ENCODE results near the gene EZH1.

EZH1 gene

DNA sequence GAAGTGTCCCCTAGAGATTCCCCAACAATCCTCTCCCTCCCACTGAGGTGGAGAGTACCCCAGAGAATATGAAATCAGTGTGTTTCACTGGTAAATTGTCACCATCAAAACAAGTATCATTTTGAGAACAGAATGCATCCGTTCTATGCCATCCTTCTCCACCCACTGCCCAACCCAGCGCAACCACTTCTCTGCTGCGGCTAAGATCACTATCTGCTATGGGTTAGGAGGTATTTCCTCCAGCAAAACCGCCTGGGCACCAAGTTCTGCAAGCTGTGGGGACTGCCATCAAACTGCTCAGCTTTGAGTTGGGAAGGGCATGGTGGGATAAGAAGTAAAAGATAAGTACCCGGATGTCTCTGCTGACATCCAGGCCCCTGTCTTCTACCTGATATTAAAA is 38.1 kb downstream of the EZH1 start:
- CTCF ChIA-PET: no interaction called here
- no peak for DNase-seq (ENCODE audit: extremely low spot score)
- no peak for TF ChIP-seq FOXM1 (IDR thresholded peaks at IDR 0.05; ENCODE audit: borderline replicate concordance)
- TF ChIP-seq CTBP1 (IDR thresholded peaks at IDR 0.05; ENCODE audit: borderline replicate concordance): no peak
- no peak for TF ChIP-seq L3MBTL2 (conservative IDR thresholded peaks at IDR 0.05)
- no peak for TF ChIP-seq TARDBP (IDR thresholded peaks at IDR 0.05)
- no peak for TF ChIP-seq BHLHE40 (IDR thresholded peaks at IDR 0.05; ENCODE audit: borderline replicate concordance)
- no peak for TF ChIP-seq NFRKB (IDR thresholded peaks at IDR 0.05)
- TF ChIP-seq ELF4 (IDR thresholded peaks at IDR 0.05): no peak
- TF ChIP-seq SP1 (IDR thresholded peaks at IDR 0.05): no peak
- TF ChIP-seq SUZ12 (IDR thresholded peaks at IDR 0.05): no peak
- TF ChIP-seq FOXK2 (IDR thresholded peaks at IDR 0.05): no peak
- TF ChIP-seq FOXA1 (IDR thresholded peaks at IDR 0.05): no peak
- TF ChIP-seq, protein P1, sequence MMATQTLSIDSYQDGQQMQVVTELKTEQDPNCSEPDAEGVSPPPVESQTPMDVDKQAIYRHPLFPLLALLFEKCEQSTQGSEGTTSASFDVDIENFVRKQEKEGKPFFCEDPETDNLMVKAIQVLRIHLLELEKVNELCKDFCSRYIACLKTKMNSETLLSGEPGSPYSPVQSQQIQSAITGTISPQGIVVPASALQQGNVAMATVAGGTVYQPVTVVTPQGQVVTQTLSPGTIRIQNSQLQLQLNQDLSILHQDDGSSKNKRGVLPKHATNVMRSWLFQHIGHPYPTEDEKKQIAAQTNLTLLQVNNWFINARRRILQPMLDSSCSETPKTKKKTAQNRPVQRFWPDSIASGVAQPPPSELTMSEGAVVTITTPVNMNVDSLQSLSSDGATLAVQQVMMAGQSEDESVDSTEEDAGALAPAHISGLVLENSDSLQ (IDR thresholded peaks at IDR 0.05): no peak
- TF ChIP-seq ZNF384 (IDR thresholded peaks at IDR 0.05): no peak
- no peak for TF ChIP-seq LEF1 (IDR thresholded peaks at IDR 0.05; ENCODE audit: borderline replicate concordance)
- no peak for TF ChIP-seq HDGF (IDR thresholded peaks at IDR 0.05; ENCODE audit: borderline replicate concordance)
- TF ChIP-seq ARNT (IDR thresholded peaks at IDR 0.05): no peak
- POLR2A ChIA-PET: no interaction called here

DNA sequence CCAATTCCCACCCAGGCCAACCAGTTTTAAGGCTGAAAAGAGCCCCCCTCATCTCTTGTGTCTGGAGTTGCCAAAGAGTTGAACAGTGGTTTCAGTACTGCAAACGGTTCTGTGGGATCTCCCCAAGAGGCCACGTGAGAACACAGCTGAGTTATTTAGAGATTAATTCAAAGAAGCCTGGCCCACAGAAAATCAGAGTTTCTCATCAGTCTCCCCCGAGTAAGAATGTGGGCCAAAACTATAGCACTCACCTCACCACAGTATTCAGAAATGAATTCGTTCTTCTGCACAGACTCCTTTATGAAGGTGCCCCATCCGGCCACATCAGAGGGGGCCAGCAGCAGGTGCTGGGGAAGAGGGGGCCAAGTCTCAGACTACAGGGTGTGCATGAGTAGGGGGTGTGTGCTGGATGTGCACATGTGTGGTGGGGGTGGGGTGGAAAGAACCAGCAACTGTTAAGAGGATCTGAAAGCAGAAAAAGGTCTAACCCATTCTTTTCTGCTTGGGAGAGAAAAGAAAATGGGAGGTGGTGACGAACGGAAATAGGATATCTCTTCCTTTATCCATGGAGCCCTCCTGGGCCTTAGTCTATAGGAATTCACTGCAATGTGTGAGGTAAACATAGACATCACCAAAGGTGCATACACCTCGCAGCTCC is 39.9 kb downstream of the EZH1 start:
- TF ChIP-seq SP1 (IDR thresholded peaks at IDR 0.05): no peak
- ChIA-PET CTCF (no interaction called here), POLR2A (no interaction called here)
- DNase-seq (ENCODE audit: extremely low spot score): no peak

DNA sequence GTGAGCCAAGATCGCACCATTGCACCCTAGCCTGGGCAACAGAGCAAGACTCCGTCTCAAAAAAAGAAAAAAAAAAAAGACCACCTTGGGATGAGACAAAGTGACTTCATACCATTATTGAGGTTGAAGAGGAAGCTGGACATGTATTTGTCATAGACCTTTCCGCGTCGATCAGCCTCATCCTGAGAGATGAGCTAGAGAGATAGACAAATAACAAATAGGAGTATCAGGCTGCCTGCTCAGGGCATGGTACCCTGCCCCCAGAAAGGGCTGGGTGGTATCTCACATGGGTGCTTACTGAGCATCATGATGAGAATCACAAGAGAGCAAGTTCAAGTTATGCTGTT is 40.4 kb downstream of the EZH1 start:
- DNase-seq (ENCODE audit: extremely low spot score): no peak
- POLR2A ChIA-PET: no interaction called here
- no peak for TF ChIP-seq SP1 (IDR thresholded peaks at IDR 0.05)
- TF ChIP-seq CTBP1 (IDR thresholded peaks at IDR 0.05; ENCODE audit: borderline replicate concordance): no peak
- no peak for TF ChIP-seq FOXM1 (IDR thresholded peaks at IDR 0.05; ENCODE audit: borderline replicate concordance)
- TF ChIP-seq SUZ12 (IDR thresholded peaks at IDR 0.05): no peak
- TF ChIP-seq, protein P1 (IDR thresholded peaks at IDR 0.05): no peak
- no peak for TF ChIP-seq BHLHE40 (IDR thresholded peaks at IDR 0.05; ENCODE audit: borderline replicate concordance)
- TF ChIP-seq ZNF384 (IDR thresholded peaks at IDR 0.05): no peak
- TF ChIP-seq LEF1 (IDR thresholded peaks at IDR 0.05; ENCODE audit: borderline replicate concordance): no peak
- no peak for TF ChIP-seq ELF4 (IDR thresholded peaks at IDR 0.05)
- no peak for TF ChIP-seq ARNT (IDR thresholded peaks at IDR 0.05)
- CTCF ChIA-PET: no interaction called here

DNA sequence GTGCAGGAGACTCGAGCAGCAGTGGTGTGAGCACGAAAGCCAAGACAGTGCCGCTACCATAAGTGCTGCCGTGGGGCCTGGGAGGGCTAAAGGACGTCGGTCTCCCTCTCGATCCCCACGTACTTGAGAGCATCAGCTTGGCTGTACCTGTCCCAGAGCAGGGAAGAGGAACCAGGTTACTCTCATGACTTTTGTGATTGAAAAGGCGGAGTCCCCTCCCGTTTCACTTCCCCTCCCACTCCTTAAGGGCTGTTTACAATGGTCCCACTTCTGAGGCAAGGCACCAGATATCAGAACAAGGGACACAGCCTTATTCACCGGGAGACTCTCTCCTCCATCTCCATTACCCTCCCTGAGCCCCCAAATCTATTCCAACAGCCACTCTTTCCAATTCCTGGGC is 42.4 kb downstream of the EZH1 start:
- CTCF ChIA-PET: interaction anchor here (1.3 kb wide), 1 partner anchor 124 kb away, joined by 4 read pairs; the partner anchor contains the start of gene PSMC3IP
- no peak for TF ChIP-seq FOXM1 (IDR thresholded peaks at IDR 0.05; ENCODE audit: borderline replicate concordance)
- no peak for TF ChIP-seq FOXK2 (IDR thresholded peaks at IDR 0.05)
- TF ChIP-seq LEF1 (IDR thresholded peaks at IDR 0.05; ENCODE audit: borderline replicate concordance): no peak
- TF ChIP-seq SP1 (IDR thresholded peaks at IDR 0.05): no peak
- no peak for TF ChIP-seq ELF4 (IDR thresholded peaks at IDR 0.05)
- no peak for TF ChIP-seq ZNF384 (IDR thresholded peaks at IDR 0.05)
- no peak for TF ChIP-seq L3MBTL2 (conservative IDR thresholded peaks at IDR 0.05)
- no peak for TF ChIP-seq ARNT (IDR thresholded peaks at IDR 0.05)
- TF ChIP-seq BHLHE40 (IDR thresholded peaks at IDR 0.05; ENCODE audit: borderline replicate concordance): no peak
- TF ChIP-seq SUZ12 (IDR thresholded peaks at IDR 0.05): no peak
- no peak for TF ChIP-seq TARDBP (IDR thresholded peaks at IDR 0.05)
- TF ChIP-seq CTBP1 (IDR thresholded peaks at IDR 0.05; ENCODE audit: borderline replicate concordance): no peak
- TF ChIP-seq NFRKB (IDR thresholded peaks at IDR 0.05): no peak
- TF ChIP-seq, protein P1 (IDR thresholded peaks at IDR 0.05): no peak
- no peak for TF ChIP-seq HDGF (IDR thresholded peaks at IDR 0.05; ENCODE audit: borderline replicate concordance)
- TF ChIP-seq FOXA1 (IDR thresholded peaks at IDR 0.05): no peak
- POLR2A ChIA-PET: no interaction called here
- no peak for DNase-seq (ENCODE audit: extremely low spot score)

DNA sequence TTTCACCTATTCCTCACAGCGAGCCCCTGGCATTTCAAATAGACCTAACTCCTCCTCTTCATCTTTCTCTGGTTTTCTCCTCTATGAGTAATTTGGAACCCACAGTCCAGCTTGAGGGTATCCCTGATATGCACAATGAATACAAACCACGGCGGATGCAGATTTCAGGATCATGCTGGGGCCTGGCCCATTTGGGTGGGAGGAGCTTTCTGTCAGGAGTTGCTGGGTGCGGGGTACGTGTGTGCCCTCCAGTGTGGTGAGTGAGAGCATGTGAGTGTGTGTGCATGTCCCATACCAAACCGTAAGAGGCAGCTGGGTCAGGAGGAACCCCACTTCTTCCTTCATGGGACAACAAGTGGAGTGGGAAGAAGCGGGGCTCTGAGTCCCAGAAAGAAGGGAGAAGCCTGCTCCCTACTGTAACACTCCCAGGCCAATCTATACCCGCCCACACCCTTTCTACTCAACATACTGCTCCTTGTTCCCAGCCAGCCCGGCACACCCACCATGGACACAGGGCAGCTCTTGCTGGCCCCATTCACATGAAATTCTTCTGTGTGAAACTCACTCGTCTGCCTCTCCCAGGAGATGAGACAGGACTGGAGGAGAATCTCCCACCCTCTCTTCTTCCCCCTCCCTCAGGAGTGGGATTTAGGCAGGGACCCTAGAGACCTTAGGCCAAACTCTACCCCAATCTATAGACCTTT is 44.1 kb downstream of the EZH1 start:
- POLR2A ChIA-PET: interaction anchor here (2.5 kb wide), 1 partner anchor 22 kb away, joined by 7 read pairs; no protein-coding TSS in a partner anchor
- DNase-seq (ENCODE audit: extremely low spot score): no peak
- TF ChIP-seq FOXM1 (IDR thresholded peaks at IDR 0.05; ENCODE audit: borderline replicate concordance) (no peak), TARDBP (IDR thresholded peaks at IDR 0.05) (no peak), BHLHE40 (IDR thresholded peaks at IDR 0.05; ENCODE audit: borderline replicate concordance) (no peak), NFRKB (IDR thresholded peaks at IDR 0.05) (no peak), FOXK2 (IDR thresholded peaks at IDR 0.05) (no peak), HDGF (IDR thresholded peaks at IDR 0.05; ENCODE audit: borderline replicate concordance) (no peak)
- TF ChIP-seq, protein P1 (IDR thresholded peaks at IDR 0.05): no peak
- CTCF ChIA-PET: interaction anchor here (0.6 kb wide), 1 partner anchor 49 kb away, joined by 3 read pairs; no protein-coding TSS in a partner anchor

Measured in HEK293T (cell line).